ENCODE data around the gene ADM.

ADM gene

DNA sequence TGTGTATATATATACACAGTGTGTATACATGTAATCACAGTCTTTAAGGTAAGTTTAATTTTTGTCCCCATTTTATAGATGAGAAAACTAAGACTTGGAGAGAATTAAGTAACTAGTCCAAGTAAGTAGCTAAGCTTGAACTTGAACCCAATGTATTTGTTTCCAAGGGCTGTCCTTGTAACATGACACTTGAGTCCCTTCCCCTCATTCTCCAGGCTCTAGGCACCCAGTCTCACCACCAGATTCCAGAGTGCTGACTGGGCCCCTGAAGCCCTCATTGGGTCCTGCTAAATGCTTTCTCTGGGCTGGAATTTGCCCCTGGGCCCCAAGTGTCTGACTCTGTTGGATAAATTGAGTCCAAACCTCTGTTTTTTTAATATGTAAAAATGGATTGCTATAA, 45.5 kb downstream of the ADM start:
- no peak overlapping the region for H3K4me3 ChIP-seq (ENCODE audit: low read length)
- TF ChIP-seq ZNF274 (IDR thresholded peaks at IDR 0.05; ENCODE audit: low read depth, low read length): no peak

DNA sequence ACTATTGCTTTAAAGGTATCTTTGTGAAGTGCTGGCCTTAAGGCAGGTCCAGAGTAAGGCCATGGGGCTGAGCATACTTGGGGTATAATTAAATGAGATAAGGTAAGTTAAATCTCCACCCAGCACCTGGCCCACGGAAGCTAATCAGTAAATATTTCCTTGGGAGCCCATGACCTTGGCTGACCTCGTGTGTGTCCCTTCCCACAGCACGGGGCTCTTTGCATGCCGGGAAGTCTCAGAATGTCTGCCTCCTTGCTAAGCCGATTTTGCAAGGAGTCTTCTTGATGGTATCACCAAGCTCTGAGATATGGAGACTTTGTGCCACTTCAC, 46.5 kb downstream of the ADM start:
- no peak overlapping the region for H3K4me3 ChIP-seq (ENCODE audit: low read length)
- TF ChIP-seq ZNF274 (IDR thresholded peaks at IDR 0.05; ENCODE audit: low read depth, low read length): no peak

DNA sequence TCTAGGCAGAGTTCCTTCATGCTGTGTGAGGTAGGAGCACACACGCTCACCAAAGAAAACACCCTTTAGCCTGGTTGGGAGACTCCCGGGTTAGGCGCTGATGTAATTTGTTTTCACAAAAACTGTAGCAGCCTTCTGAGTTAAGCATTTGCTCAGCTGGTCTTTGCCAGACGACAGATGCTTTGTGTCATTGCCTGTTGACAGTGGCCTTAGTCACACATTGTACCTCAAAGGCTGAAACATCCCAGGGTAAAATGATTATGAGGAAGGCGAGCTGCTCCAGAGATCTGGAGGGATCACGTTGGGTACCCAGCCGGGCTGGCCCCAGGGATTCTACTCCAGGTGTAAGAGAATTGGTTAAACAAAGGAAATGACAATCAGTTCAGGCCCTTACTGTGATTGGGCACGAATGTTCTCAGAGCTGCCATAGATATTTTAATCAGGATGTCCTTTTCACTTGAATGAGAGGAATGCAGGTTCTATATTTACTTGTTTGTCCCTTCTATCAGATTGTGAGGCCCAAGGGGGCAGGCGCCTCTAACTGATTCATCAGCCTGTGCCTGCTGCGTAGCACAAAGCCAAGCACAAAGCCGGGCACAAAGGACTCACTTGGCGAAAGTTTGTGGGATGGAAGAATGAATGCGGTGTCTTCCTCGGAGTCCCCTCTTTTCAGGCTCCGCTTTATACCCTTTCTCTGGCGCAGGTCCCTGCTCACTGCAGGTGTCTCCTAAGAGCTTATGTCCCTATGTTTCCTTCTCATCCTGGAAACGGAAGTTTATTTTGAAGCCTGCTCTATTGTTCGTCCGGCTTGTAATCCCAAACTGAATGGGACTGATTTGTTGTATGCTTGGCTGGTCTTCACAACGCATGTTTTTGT, 47.1 kb downstream of the ADM start:
- no peak overlapping the region for H3K4me3 ChIP-seq (ENCODE audit: low read length)
- no peak for TF ChIP-seq ZNF274 (IDR thresholded peaks at IDR 0.05; ENCODE audit: low read depth, low read length)

DNA sequence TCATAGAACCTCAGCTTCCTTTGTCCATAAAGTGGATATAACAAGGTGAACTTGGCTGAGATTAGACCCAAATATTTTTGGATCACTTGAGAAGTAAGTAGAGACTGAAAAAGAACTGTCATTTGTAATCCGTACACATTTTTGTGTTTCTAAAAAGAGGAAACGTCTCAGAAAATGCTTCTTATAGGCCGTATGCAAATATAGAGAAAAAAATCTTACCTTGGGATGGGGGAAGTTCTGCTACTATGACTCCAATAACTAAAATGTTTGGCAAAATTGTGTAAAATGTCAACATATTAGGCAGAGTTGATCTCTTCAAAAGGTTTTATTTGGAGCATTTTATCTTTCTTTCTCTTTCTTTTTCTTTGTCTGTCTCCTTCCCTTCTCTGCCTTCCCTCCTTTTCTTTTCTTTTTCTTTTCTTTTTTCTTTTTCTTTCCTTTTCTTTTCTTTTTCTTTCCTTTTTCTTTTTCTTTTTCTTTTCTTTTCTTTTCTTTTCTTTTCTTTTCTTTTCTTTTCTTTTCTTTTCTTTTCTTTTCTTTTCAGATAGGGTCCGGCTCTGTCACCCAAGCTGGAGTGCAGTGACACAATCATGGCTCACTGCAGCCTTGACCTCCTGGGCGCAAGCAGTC, 48.2 kb downstream of the ADM start:
- TF ChIP-seq ZNF274 (IDR thresholded peaks at IDR 0.05; ENCODE audit: low read depth, low read length): no peak
- no peak overlapping the region for H3K4me3 ChIP-seq (ENCODE audit: low read length)

DNA sequence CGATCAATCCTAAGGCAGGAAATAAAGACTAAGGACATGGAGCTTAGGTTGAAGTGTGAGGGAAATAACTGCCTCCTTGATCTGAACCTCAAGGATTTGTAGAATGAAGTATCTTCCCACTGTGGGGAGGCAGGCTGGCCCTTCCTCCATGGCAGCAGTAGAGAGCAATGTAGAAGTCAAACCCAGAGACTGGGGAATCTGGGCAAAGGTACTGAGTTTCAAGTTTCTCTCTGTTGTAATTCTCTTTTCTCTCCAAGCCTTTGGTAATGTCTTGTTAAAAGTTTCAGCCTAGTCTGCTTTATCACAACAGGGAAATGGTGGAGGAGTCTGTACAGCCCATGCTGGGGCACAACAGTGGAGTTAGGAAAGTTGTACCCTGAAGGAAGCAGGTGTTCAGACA, 49.5 kb downstream of the ADM start:
- H3K4me3 ChIP-seq (ENCODE audit: low read length): no peak overlapping the region
- no peak for TF ChIP-seq ZNF274 (IDR thresholded peaks at IDR 0.05; ENCODE audit: low read depth, low read length)

DNA sequence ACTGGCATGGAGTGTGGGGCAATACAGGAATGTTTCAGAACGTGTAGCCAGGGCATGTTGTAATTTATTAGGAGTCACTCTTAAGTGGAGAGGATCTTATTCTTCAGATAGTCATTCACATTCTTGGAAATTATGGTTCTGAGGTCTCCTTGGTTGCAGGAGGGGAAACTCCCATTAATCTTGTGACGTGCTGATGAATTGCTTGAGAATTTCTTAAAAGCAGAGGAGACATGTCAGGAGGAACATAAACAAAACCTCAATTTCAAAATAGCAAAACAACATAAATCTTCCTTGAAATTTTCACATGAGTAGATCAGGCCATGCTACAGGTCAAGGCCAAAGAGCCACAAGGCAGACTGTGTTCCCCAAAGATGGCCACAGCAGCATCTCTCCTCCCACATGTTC, 50.4 kb downstream of the ADM start:
- no peak for TF ChIP-seq ZNF274 (IDR thresholded peaks at IDR 0.05; ENCODE audit: low read depth, low read length)
- H3K4me3 ChIP-seq (ENCODE audit: low read length): no peak overlapping the region

DNA sequence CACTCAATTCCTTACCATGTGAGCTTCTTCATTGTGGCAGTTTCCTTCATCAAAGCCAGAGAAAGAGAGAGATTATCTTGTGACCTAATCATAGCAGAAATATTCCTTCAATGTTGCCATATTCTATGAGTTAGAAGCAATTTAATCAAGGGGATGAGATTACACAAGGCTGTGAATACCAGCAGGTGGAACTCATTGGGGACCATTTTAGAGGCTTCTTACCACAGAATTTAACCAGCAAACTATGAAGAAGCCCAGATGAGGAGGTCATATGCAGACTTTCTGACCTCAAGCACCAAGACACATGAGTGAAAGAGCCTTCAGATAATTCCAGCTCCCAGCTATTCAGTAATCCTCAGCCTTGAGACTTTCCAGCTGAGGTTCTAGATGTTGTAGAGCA, 51.3 kb downstream of the ADM start:
- no peak overlapping the region for H3K4me3 ChIP-seq (ENCODE audit: low read length)
- no peak for TF ChIP-seq ZNF274 (IDR thresholded peaks at IDR 0.05; ENCODE audit: low read depth, low read length)
